SK-N-SH (cell line): ENCODE data around the gene ROM1.
"Not testable (repeated sequence)": the region's sequence is repeated elsewhere in the genome, so short reads cannot be mapped to it uniquely, and the experiment has no call there.

Experiments
- CHD2 ChIP-seq: fragments of 150-350 bp; IDR thresholded peaks from 2 replicates; pipeline ENCODE4 v1.6.1; 2018; ENCODE audit warnings: low read length; ENCODE audit not compliant: partially characterized antibody
- CTCF ChIP-seq: fragments of 200-600 bp; sonication (generic); IDR thresholded peaks from 2 replicates; pipeline ENCODE4 v1.6.1; 2017; ENCODE audit warnings: antibody characterized with exemption, mild to moderate bottlenecking, moderate library complexity
- EP300 ChIP-seq, 2 experiments: IDR thresholded peaks; 2 replicates each; pipeline versions ENCODE4 v1.4.0 to v1.6.1; 2012; ENCODE audit warnings: borderline replicate concordance in 1 of 2, low read depth in 1 of 2, low read length in 1 of 2
- EZH2phosphoT487 ChIP-seq: fragments of 200-600 bp; sonication (generic); IDR thresholded peaks from 2 replicates; pipeline ENCODE4 v1.6.1; 2017; ENCODE audit warnings: low read depth, mixed run types, mild to moderate bottlenecking, antibody characterized with exemption, moderate library complexity, borderline replicate concordance
- SIN3A ChIP-seq: IDR thresholded peaks from 2 replicates; pipeline ENCODE4 v1.6.1; 2012; ENCODE audit warnings: low read depth, mild to moderate bottlenecking, low read length, moderate library complexity, borderline replicate concordance
- TEAD4 ChIP-seq: IDR thresholded peaks from 2 replicates; pipeline ENCODE4 v1.4.0; 2012; ENCODE audit warnings: mild to moderate bottlenecking, borderline replicate concordance; ENCODE audit not compliant: insufficient read depth
- ZBTB33 ChIP-seq: IDR thresholded peaks from 2 replicates; pipeline ENCODE4 v1.4.0; 2012; ENCODE audit warnings: low read depth, borderline replicate concordance

DNA sequence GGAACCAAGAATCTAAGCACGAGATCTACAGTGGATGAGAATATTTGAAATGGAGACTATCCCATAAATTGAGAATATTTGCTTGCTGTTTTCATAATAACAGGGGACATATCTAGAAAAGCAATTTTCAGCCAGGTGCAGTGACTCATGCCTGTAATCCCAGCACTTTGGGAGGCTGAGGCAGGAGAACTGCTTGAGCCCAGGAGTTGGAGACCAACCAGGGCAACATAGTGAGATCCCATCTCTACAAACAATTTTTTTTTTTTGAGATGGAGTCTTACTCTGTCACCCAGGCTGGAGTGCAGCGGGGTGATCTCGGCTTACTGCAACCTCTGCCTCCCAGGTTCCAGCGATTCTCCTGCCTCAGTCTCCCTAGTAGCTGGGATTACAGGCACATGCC lies 31.3 kb upstream of the ROM1 start:
- TF ChIP-seq CTCF; EP300 (IDR thresholded peaks at IDR 0.05; ENCODE audit: borderline replicate concordance in 1 of 2, low read depth in 1 of 2, low read length in 1 of 2); SIN3A; TEAD4; CHD2; ZBTB33; EZH2phosphoT487: not testable (repeated sequence)
